GM18858 (cell line): ENCODE results near the gene EP400.
"Not testable (repeated sequence)": the region's sequence is repeated elsewhere in the genome, so short reads cannot be mapped to it uniquely, and the experiment has no call there.

Experiments
- ATAC-seq: cut with Tn5 transposase; IDR thresholded peaks from one replicate; pipeline ENCODE4 v1.9.1; 2021; ENCODE audit not compliant: unreplicated experiment

The EP400 gene

DNA sequence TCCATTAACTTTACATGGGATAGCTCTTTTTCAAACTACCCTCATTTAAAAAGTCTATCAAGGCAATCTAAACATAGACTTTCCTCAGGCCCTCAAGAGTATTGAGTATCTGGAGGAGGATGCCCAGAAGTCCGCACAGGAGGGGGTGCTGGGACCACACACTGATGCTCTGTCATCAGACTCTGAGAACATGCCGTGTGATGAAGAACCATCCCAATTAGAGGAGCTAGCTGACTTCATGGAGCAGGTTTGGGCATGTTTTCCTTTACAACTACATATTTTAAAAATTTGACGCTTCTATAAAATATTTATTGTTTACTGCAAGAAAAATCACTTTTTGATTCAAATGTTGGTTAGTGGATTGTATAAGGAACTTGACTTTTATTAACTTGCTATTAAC, 93.5 kb downstream of the EP400 start:
- ATAC-seq: no peak

DNA sequence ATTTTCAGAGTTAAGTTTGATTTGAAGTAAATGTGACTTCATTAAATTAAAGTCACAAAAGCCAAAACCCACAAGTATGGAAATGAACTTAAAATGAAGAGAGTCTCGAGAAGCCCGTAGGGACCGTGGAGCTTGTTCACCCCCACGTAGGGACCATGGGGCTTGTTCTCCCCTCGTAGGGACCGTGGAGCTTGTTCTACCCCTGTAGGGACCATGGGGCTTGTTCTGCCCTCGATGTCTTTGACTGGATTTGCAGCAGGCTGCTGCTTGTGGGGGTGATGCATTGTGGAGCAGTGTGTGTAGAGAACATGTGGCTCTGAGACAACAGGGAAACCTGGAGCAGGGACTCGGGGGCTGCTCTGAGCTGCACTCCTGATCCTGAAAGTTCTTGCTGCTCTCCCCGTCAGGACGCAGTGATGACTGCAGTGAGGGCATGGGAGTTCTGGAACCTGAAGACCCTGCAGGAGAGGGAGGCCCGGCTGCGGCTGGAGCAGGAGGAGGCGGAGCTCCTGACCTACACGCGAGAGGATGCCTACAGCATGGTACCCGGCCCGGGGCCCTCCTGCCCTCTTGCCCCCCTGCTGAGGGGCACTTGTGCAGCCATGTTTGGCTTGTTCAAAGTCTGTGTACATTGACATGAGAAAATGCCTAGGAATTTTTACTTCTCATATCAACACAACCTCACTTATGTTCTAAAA, 94.2 kb downstream of the EP400 start:
- ATAC-seq: no peak

DNA sequence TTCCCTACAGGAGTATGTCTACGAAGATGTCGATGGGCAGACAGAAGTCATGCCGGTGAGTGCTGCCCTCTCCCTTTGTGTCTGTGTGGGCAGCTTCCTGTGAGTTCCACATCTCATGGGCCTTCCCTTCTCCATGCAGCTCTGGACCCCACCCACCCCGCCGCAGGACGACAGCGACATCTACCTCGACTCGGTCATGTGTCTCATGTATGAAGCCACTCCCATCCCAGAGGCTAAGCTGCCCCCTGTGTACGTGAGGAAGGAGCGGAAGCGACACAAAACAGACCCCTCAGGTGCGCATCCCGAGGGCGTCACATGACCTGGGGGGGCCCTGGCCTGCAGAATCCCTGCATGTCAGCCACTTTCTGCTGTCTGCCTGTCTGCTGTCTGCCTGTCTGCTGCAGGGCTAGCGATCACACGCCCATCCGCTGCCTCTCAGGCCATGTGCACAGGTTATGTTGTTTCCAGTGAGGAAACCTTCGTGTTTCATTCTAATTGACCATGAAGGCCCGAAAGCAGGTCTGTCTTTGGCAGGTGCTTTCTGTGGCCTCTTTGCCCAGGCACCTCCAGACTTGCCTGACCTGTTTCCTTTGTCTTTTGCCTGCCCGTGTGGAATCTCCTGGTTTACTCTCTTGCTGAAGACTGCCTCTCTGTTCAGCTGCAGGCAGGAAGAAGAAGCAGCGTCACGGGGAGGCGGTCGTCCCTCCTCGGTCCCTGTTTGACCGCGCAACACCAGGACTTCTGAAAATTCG, 95.1 kb downstream of the EP400 start:
- ATAC-seq: no peak

DNA sequence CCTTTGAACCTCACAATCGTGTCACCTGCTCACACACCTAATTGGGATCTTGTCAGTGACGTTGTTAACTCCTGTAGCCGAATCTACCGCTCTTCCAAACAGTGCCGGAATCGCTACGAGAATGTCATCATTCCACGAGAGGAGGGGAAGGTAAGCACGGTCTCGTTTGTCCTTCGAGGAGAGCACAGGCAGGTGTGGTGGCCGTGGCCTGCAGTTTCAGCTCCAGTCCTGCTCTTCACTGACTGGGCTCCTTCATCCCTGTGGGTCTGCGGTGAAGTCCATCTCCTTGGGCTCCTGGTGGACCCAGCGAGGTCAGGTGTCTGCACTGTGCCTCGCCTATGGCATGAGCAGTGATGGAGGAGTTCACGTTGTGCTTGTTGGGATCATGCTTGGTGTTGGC, 96.0 kb downstream of the EP400 start:
- no peak for ATAC-seq

DNA sequence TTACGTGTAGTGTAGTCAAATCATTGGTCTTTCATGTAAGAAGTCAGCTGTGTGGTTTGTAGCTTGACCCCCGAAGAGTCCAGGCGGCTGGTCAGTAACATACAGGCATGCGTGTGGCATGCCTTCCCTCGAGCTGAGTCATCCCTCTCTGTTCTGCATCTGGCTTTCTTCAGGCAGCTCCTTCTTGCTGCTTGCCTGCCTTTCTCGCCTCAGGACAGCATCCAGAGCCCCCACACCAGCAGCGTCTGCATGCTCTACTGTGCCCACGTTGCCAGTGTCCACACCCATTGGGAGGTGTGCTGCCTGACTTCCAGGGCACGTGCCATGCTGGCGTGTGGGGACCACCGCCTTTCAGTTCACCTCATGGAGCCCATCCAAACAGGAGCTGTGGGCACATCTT, 96.8 kb downstream of the EP400 start:
- no peak for ATAC-seq

DNA sequence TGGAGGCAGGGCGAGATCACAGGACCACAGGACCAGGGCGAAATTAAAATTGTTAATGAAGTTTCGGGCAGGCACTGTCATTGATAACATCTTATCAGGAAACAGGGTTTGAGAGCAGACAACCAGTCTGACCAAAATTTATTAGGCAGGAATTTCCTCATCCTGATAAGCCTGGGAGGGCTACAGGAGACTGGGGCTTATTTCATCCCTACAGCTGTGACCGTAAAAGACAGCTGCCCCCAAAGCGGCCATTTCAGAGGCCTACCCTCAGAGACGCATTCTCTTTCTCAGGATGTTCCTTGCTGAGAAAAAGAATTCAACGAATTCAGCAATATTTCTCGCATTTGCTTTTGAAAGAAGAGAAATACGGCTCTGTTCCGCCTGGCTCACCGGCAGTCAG, 97.9 kb downstream of the EP400 start:
- not testable (repeated sequence) for ATAC-seq

DNA sequence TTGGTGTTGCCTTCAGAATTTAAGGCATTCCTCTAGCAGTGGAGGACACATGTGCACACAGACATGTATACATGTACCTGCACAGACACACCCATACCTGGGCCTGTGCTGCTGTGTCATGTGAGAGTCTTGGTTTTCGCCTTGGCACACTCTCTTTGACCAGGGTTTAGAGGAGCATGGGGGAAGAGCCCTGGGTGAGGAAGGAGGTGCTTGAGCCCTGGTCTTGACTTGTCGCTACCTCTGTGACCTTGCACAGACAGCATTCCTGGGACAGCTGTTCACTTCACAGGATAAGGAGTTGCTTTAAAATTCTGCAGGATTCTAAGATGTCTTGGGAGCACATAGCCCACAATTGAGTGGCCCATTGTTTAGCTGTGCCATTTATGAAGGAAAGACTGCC, 99.7 kb downstream of the EP400 start:
- no peak for ATAC-seq

DNA sequence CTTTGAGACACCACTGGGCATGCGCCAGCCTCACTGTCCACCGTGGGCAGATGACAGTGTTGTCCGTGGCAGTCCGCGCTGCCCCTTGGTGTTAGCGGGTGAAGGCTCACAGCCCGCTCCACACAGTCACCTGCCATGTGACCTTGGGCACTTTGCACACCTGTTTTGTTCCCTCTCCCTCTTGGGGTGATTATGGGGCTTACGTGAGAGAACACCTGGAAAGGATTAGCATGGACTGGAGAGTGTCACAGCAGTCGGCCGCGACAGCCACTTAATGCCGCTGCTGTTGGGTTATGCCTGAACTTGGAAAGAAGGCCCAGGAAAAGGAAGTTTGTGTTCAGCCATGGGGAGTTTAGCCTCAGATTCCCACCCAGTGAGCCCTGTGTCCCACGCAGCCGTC, 100.1 kb downstream of the EP400 start:
- no peak for ATAC-seq

DNA sequence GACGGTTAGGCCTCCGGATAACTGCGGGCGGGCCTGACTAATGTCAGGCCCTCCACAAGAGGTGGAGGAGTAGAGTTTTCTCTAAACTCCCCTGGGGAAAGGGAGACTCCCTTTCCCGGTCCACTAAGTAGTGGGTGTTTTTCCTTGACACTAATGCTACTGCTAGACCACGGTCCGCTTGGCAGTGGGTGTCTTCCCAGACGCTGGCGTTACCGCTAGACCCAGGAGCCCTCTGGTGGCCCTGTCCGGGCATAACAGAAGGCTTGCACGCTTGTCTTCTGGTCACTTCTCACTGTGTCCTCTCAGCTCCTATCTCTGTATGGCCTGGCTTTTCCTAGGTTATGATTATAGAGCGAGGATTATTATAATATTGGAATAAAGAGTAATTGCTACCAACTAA, 102.0 kb downstream of the EP400 start:
- ATAC-seq: not testable (repeated sequence)

DNA sequence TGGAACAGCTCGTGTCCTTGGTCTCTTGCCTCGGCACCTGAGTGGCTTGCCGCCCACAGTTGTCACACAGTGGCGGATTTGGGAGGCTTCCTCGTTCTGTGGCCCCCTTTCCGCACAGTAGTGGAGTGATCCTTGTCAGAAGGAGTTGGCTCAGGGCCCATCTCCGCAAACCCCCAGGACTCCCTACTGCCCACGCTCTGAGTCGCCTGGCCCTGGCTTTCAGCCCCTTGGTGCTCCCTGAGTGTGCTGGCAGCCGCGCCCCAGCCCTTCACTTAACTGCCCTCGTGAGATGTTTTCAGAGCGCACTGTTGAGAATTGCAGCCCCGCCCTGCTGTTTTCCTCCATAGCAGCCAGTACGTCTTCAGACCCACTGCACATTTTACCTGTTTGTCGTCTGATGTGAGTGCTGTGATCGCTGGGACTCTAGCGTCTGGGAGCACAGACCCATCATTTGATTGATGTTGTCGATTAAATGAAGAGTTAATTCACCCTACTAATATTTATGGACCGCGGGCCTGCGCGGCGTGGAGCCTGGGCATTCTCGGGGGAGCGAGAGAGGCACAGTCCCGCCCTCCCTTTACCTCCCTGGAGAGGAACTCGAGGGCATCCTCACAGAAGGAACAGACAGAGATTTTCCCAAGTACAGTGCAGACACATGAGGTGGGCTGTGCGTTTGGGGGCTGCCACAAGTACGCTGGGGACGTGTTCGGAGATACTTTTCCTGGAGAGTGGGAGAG, 102.6 kb downstream of the EP400 start:
- ATAC-seq: no peak

DNA sequence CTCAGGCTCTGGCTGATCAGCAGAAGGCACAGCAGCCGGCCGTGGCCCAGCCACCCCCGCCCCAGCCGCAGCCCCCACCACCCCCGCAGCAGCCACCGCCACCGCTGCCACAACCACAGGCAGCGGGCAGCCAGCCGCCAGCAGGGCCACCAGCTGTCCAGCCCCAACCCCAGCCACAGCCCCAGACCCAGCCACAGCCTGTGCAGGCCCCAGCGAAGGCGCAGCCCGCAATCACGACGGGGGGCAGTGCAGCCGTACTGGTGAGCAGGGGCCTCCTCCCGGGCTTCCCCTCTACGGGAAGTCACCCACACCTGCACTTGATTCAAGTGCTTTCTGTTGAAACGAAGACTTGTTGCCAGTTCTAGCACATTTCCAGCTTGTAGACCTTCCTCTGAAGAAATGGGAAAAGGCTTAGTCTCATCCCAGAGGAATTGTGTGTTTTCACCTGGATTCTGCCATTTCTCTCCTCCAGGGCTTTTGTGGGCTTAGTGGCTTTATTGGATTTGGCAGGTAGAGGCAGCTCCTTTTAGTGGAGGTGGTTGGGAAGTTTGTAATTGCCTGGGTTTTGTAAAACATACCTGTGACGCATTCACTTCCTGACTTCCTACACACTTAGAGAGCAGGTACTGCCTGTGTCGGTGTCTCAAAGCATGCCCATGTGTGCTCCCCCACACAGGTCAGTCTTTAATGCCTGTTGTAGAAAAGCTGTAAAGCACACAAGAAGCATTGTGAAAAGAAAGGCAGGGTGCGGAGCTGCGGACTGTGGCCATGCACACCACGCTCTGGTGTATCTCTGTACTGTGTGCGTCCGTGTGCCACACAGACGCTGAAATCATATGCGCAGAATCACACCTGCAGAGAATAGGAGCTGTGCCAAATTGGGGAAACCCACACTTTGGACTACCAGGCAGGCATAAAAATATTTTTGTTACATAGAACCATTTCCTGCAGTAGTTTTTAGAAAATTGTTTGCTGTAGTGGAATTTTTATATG, 103.9 kb downstream of the EP400 start:
- ATAC-seq: no peak

DNA sequence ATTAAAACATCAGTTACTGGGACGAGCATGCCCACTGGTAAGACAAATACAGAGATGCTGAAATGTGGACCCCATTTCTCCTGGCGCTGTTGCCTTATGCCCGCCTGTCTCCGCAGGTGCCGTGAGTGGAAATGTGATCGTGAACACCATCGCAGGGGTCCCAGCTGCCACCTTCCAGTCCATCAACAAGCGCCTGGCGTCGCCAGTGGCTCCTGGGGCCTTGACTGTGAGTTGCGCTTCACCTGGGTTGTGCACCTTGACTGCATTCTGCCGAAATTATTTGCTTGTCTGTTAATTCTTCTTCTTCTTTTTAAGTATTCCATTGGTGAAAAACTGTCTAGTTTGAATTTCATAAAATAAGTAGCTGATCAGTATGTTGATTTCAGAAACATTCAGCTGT, 105.2 kb downstream of the EP400 start:
- no peak for ATAC-seq

DNA sequence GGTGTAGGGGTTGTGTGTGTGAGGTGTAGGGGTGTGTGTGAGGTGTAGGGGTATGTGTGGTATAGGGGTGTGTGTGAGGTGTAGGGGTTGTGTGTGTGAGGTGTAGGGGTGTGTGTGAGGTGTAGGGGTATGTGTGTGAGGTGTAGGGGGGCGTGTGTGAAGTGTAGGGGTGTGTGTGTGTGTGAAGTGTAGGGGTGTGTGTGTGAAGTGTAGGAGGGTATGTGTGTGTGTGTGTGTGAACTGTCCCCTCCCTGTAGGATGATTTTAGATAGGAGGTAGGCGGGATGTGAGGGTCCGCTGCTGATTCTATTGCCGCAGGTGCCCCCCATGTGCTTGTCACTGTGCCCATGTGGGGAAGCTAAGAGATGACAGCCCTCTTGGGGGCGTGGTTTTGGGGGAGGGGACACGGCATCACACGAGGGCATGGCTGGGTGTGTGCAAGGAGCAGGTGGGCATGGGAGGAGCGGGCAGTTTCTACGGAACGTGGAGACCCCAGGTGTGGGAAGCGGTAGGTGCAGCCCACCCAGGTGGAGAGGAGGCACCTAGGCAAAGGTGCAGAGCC, 105.9 kb downstream of the EP400 start:
- ATAC-seq: no peak

DNA sequence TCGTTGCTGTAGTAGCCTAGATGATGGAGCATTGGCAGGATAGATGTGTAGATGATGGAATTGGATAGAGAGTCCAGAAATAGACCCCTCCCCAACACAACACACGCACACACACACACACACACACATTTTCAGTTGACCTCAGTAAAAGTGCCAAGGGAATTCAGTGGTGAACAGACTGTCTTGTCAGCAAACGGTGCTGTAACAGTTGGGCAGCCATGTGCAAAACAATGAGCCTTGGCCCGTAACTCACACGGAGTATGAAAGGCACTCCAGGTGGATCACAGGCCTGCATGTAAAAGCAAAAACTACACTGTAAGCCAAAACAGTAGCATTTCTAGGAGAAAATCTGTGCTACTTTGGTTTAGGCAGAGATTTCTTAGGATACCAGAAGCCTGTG, 106.6 kb downstream of the EP400 start:
- no peak for ATAC-seq

DNA sequence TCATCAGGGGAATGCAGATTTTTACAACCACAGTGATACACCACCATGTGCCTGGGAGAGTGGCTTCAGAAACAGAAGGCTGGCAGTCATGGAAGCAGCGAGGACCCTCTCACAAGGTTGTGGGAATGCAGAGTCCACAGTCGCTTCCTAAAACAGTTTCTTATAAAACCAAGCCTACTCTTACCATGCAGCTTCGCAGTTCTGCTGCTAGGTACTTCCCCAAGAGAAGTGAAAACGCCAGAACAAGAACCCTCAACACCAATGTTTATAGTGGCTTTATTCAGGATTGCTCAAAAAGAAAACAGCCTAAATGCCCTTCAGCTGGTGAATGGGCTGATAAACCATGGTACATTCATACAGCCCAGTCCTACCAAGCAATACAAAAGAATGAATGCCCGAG, 107.2 kb downstream of the EP400 start:
- ATAC-seq: peak; percentile 49

DNA sequence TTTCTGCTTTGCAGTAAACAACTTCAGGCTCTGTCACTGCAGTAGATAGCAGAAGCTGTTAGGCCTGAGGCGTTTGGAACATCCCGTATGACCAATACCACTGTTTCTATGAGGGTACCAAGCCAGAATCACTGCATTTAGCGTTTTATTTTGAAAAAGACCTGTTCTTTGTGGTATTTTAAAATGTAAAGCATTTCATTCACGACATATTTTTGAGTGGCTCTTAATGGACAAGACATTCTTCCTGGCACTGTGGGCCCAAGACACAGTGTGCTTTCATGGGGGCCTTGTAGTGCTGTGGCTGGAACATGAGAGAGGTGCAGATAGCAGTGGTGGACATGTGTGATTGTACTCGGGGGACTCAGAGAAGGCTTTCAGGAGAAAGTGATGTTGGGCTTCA, 107.9 kb downstream of the EP400 start:
- ATAC-seq: no peak

DNA sequence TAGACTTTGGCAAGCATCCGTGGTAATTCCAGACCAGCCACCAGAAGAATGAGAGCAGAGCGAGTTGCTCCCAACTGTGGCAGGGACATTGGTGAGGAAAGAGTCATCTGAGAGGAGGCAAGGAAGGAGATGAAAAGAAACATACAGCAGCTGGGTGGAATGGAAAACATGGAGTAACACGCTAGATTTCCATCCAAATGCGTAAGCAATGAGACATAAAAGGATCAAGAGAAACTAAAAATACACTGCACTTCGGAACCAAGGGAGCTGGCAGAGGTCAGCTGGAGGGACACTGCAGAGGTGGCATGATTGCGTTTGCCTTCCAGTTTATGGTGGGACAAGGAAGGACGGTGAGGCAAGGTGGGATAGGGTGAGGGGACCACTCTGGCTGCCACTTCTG, 111.5 kb downstream of the EP400 start:
- no peak for ATAC-seq

DNA sequence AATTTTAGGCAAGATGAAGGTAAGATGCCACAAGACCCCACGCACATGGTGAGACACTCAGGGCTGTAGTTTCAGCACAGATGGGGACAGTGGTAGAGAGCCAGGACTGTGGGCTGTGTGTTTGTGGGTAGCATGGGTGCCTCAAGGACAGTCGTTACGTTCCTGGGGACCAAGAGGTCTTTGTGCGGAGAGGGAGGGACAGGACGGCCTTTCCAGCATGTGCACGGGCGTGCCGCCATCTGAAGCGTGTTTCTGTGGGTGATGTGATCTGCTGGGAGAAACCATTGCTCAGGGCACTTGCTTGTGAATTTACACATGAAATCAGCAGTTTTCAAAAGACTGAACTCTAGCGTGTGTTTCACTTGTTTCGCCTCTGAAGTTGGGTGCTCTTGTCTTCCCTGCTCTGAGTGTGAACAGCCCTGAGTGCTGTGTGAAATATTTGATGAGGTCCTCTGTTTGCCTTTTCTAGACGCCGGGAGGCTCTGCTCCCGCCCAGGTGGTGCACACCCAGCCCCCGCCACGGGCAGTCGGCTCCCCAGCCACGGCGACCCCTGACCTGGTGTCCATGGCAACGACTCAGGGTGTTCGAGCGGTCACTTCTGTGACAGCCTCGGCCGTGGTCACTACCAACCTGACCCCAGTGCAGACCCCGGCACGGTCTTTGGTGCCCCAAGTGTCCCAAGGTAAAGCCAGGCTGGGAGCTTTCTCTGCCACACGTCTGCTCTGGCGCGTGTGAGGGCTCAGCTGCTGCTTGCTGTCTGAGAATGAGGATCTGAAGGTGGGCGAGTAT, 112.1 kb downstream of the EP400 start:
- no peak for ATAC-seq

DNA sequence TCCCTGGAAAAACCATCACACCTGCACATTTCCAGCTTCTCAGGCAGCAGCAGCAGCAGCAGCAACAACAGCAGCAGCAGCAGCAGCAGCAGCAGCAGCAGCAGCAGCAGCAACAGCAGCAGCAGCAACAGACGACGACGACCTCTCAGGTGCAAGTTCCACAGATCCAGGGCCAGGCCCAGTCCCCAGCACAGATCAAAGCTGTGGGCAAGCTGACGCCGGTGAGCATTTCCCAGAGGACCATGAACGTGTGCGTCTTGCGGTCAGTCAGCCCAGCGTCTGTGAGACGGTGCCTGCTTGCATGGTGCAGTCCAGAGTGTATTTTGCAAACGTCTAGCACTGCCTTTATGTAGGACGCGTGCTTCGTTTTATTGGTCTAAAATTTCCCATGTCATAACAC, 112.7 kb downstream of the EP400 start:
- no peak for ATAC-seq

DNA sequence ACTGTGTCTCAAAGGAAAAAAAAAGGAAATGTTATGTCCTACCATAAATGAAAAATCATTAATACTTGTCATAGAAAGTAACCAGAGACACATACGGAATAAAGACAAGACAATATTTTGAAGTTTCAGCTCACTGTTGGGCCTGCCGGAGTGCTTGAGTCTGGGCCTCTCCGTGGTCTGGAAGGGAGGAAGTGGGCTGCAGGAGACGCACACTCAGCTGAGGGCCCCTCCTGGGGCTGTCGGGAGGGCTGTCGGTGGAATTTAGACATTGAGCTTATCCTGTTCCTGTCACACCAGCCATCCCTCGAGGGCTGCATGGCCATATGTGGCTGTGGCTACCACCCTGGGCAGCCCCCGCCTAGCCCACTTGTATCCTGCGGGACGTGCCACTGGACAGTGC, 113.7 kb downstream of the EP400 start:
- ATAC-seq: no peak
